ENCODE results near the gene TTC21B.

Gene TTC21B

GRCh38 chr2:165898381-165898780 is 55.2 kb downstream of the TTC21B start:
- H3K4me3 ChIP-seq (ENCODE audit: low read depth, low read length): no peak overlapping the region
- TF ChIP-seq CTCF (IDR thresholded peaks at IDR 0.05; ENCODE audit: borderline replicate concordance, insufficient read depth, low read depth, low read length): no peak

GRCh38 chr2:165897726-165898125 is 55.9 kb downstream of the TTC21B start:
- no peak overlapping the region for H3K4me3 ChIP-seq (ENCODE audit: low read depth, low read length)
- TF ChIP-seq CTCF (IDR thresholded peaks at IDR 0.05; ENCODE audit: borderline replicate concordance, insufficient read depth, low read depth, low read length): no peak

DNA sequence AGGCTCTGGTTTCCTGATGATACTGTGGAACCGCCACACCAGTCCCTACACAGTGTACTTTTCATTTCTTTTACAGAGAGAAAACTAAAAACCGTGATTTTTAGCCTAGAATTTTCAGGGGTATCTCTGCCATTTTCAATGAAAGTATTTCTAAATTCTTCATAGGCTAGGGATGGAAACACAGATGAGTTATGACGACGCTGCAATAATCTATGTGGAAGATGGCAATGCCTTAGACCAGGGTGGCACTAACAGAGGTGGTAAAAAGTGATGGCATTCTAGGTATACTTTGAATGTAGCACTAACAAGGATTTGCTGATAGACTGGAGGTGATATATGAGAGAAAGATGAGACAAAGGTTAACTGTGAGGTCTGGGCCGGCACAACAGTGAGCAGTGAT is 56.5 kb downstream of the TTC21B start:
- no peak for TF ChIP-seq CTCF (IDR thresholded peaks at IDR 0.05; ENCODE audit: borderline replicate concordance, insufficient read depth, low read depth, low read length)
- H3K4me3 ChIP-seq (ENCODE audit: low read depth, low read length): no peak overlapping the region

GRCh38 chr2:165895974-165896373 is 57.6 kb downstream of the TTC21B start:
- H3K4me3 ChIP-seq (ENCODE audit: low read depth, low read length): no peak overlapping the region
- TF ChIP-seq CTCF (IDR thresholded peaks at IDR 0.05; ENCODE audit: borderline replicate concordance, insufficient read depth, low read depth, low read length): no peak

- no peak overlapping the region for H3K4me3 ChIP-seq (ENCODE audit: low read depth, low read length)
- TF ChIP-seq CTCF (IDR thresholded peaks at IDR 0.05; ENCODE audit: borderline replicate concordance, insufficient read depth, low read depth, low read length): no peak
Measured at GRCh38 chr2:165893556-165893955, 60.0 kb downstream of the TTC21B start.

GRCh38 chr2:165892526-165892925 is 61.0 kb downstream of the TTC21B start:
- no peak for TF ChIP-seq CTCF (IDR thresholded peaks at IDR 0.05; ENCODE audit: borderline replicate concordance, insufficient read depth, low read depth, low read length)
- H3K4me3 ChIP-seq (ENCODE audit: low read depth, low read length): no peak overlapping the region

DNA sequence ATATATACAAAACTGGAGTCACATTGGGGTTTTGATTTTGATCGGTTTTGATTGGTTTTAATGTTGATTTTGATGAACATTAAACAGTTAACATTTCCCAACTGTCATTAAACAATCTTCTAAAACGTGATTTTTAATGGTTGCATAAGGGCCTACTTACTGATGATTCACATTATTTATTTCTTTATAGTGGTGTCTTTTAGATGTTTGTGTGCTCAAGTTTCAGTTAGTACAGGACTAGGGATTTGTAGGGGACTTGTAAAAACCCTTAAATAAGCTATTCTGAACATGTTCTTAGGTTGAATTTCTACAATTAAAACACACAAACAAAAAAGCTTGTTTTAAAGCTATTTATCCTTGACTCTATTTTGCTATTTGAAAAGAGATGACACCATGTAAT is 61.6 kb downstream of the TTC21B start:
- no peak for TF ChIP-seq CTCF (IDR thresholded peaks at IDR 0.05; ENCODE audit: borderline replicate concordance, insufficient read depth, low read depth, low read length)
- no peak overlapping the region for H3K4me3 ChIP-seq (ENCODE audit: low read depth, low read length)
